Prostate gland (tissue), 2 donors: ENCODE measurements around the gene BIN1.

Experiments used
- POLR2A ChIP-seq: fragments of 450-650 bp; IDR thresholded peaks from one replicate; pipeline ENCODE4 v1.6.1; 2016; ENCODE audit warnings: antibody characterized with exemption, mild to moderate bottlenecking
- TF ChIP-seq, protein P1 (sequence below), 4 experiments: fragments of 200-600 bp in 2 of 4; fragments of 450-650 bp in 2 of 4; sonication (generic) in 2 of 4; IDR thresholded peaks; 1 replicate in 3 of 4; 2 replicates in 1 of 4; pipeline ENCODE4 v1.5.1; 2016 to 2019; ENCODE audit warnings: antibody characterized with exemption in 4 of 4, mild to moderate bottlenecking in 2 of 4, moderate library complexity in 2 of 4

GRCh38 chr2:127006962-127007361 lies 100.0 kb downstream of the BIN1 start:
- TF ChIP-seq, protein P1, sequence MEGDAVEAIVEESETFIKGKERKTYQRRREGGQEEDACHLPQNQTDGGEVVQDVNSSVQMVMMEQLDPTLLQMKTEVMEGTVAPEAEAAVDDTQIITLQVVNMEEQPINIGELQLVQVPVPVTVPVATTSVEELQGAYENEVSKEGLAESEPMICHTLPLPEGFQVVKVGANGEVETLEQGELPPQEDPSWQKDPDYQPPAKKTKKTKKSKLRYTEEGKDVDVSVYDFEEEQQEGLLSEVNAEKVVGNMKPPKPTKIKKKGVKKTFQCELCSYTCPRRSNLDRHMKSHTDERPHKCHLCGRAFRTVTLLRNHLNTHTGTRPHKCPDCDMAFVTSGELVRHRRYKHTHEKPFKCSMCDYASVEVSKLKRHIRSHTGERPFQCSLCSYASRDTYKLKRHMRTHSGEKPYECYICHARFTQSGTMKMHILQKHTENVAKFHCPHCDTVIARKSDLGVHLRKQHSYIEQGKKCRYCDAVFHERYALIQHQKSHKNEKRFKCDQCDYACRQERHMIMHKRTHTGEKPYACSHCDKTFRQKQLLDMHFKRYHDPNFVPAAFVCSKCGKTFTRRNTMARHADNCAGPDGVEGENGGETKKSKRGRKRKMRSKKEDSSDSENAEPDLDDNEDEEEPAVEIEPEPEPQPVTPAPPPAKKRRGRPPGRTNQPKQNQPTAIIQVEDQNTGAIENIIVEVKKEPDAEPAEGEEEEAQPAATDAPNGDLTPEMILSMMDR (IDR thresholded peaks at IDR 0.05) = no peak
- TF ChIP-seq POLR2A = no peak
